Activated CD4-positive, alpha-beta T cell treated with anti-CD3 and anti-CD28 coated beads for 36 hours (primary cell): ENCODE data around the gene GSK3B. TPM values are rescaled to one million over a fixed set of nuclear protein-coding genes. Genes with fewer than 3 reads are reported as not detected.

Experiments used
- ATAC-seq: fragments of 200-7000 bp; cut with Tn5 transposase; one replicate; pipeline ENCODE4 v1.10.0; 2021; ENCODE audit warnings: mild to moderate bottlenecking, moderate library complexity
- CTCF ChIA-PET: fragments of 350-600 bp; sonication (Branson Sonifier 250); formaldehyde crosslinking; loops from one replicate; lab custom pipeline; 2021; ENCODE audit warnings: antibody characterized with exemption; lab: Charles Lee
- POLR2A ChIA-PET: fragments of 350-600 bp; sonication (Branson Sonifier 250); formaldehyde crosslinking; loops from one replicate; lab custom pipeline; 2021; ENCODE audit warnings: antibody characterized with exemption, inconsistent platforms; lab: Charles Lee
- DNase-seq: peaks from one replicate; pipeline ENCODE4 v3.0.0-alpha.2; 2020
- H3K27ac Mint-ChIP-seq: one replicate; pipeline ENCODE4 v1.8.0; 2021; ENCODE audit warnings: mixed read lengths
- H3K27me3 Mint-ChIP-seq: one replicate; pipeline ENCODE4 v1.8.0; 2021; ENCODE audit warnings: mixed read lengths
- H3K36me3 Mint-ChIP-seq: one replicate; pipeline ENCODE4 v1.8.0; 2021; ENCODE audit warnings: low read depth, mixed read lengths
- H3K4me1 Mint-ChIP-seq: one replicate; pipeline ENCODE4 v1.8.0; 2021; ENCODE audit warnings: mixed read lengths
- H3K4me3 Mint-ChIP-seq: one replicate; pipeline ENCODE4 v1.8.0; 2021; ENCODE audit warnings: mild to moderate bottlenecking, moderate library complexity, mixed read lengths
- H3K9me3 Mint-ChIP-seq: one replicate; pipeline ENCODE4 v1.8.0; 2021; ENCODE audit warnings: low read depth, mixed read lengths
- intact Hi-C, 2 experiments: fragments of 100-400 bp; cut with DNase I in 1 of 2; cut with micrococcal nuclease in 1 of 2; formaldehyde crosslinking; loops; one replicate each; pipeline versions ENCODE4 v1.14.2 to v1.15.1; 2022 to 2024; cut with DNase I, micrococcal nuclease
- total RNA-seq, 2 experiments: library from RNA; stranded (reverse); gene quantifications; one replicate each; pipeline ENCODE4 v1.2.3, GENCODE V29; 2021

GSK3B gene
- total RNA-seq, 2 experiments from 2014 or later: 29.1 to 31.5 TPM

GRCh38 chr3:120033596-120033995 is 60.7 kb downstream of the GSK3B start:
- Mint-ChIP-seq H3K27me3 (no peaks in the 10 kb centered on the region), H3K4me1 (peaks cover 45% of the 10 kb centered on the region), H3K27ac (no peak overlapping the region), H3K36me3 (peaks cover 21% of the 10 kb centered on the region), H3K4me3 (no peak overlapping the region), H3K9me3 (peaks cover 10% of the 10 kb centered on the region)
- no peak for ATAC-seq
- DNase-seq: no peak
- ChIA-PET CTCF (no interaction called here), POLR2A (no interaction called here)
- intact Hi-C loops: no loop called here

- H3K27me3 Mint-ChIP-seq: no peaks in the 10 kb centered on the region
- H3K27ac Mint-ChIP-seq: no peak overlapping the region
- DNase-seq (no peak), ATAC-seq (no peak)
- peaks cover 17% of the 10 kb centered on the region for H3K36me3 Mint-ChIP-seq
- ChIA-PET CTCF (interaction anchor here (0.6 to 1.1 kb wide), 2 partner anchors 36 to 223 kb away, joined by 3 read pairs; no protein-coding TSS in a partner anchor), POLR2A (interaction anchor here (0.6 kb wide), 1 partner anchor 13 kb away, joined by 3 read pairs; no protein-coding TSS in a partner anchor)
- H3K4me3 Mint-ChIP-seq: no peak overlapping the region
- intact Hi-C loops: no loop called here
- H3K4me1 Mint-ChIP-seq: peaks cover 49% of the 10 kb centered on the region
- peaks cover 10% of the 10 kb centered on the region for H3K9me3 Mint-ChIP-seq
Measured at GRCh38 chr3:120031561-120031960, 62.7 kb downstream of the GSK3B start.

GRCh38 chr3:120029749-120030148 is 64.5 kb downstream of the GSK3B start:
- no peak for ATAC-seq
- H3K27ac Mint-ChIP-seq: no peak overlapping the region

GRCh38 chr3:120028271-120029047 is 65.8 kb downstream of the GSK3B start:
- peaks cover 59% of the 10 kb centered on the region for H3K4me1 Mint-ChIP-seq
- ChIA-PET POLR2A (no interaction called here), CTCF (no interaction called here)
- peaks cover 2% of the 10 kb centered on the region for H3K9me3 Mint-ChIP-seq
- no peaks in the 10 kb centered on the region for H3K27me3 Mint-ChIP-seq
- DNase-seq (no peak), ATAC-seq (no peak)
- H3K4me3 Mint-ChIP-seq: no peak overlapping the region
- H3K36me3 Mint-ChIP-seq: peaks cover 11% of the 10 kb centered on the region
- no peak overlapping the region for H3K27ac Mint-ChIP-seq
- intact Hi-C loops: no loop called here

More at GRCh38 chr3:120029749-120030148, 64.5 kb downstream of the GSK3B start:
- Mint-ChIP-seq H3K4me1 (peaks cover 62% of the 10 kb centered on the region), H3K36me3 (peaks cover 18% of the 10 kb centered on the region), H3K27me3 (no peaks in the 10 kb centered on the region), H3K9me3 (peaks cover 8% of the 10 kb centered on the region), H3K4me3 (no peak overlapping the region)
- DNase-seq: no peak
- ChIA-PET CTCF (no interaction called here), POLR2A (interaction anchor here (0.6 kb wide), 1 partner anchor 36 kb away, joined by 5 read pairs; no protein-coding TSS in a partner anchor)
- intact Hi-C loops: no loop called here

- intact Hi-C loops: no loop called here
- H3K27me3 Mint-ChIP-seq: no peaks in the 10 kb centered on the region
- no peaks in the 10 kb centered on the region for H3K9me3 Mint-ChIP-seq
- ChIA-PET POLR2A (no interaction called here), CTCF (no interaction called here)
- peaks cover 68% of the 10 kb centered on the region for H3K4me1 Mint-ChIP-seq
- peaks cover 6% of the 10 kb centered on the region for H3K36me3 Mint-ChIP-seq
- H3K4me3 Mint-ChIP-seq: no peak overlapping the region
- DNase-seq (no peak), ATAC-seq (no peak)
- no peak overlapping the region for H3K27ac Mint-ChIP-seq
Measured at GRCh38 chr3:120027226-120027625, 67.0 kb downstream of the GSK3B start.

GRCh38 chr3:120025520-120025919 is 68.7 kb downstream of the GSK3B start:
- intact Hi-C loops: no loop called here
- ChIA-PET CTCF (interaction anchor here (0.9 kb wide), 1 partner anchor 99 kb away, joined by 3 read pairs; no protein-coding TSS in a partner anchor), POLR2A (no interaction called here)
- peaks cover 71% of the 10 kb centered on the region for H3K4me1 Mint-ChIP-seq
- H3K27me3 Mint-ChIP-seq: no peaks in the 10 kb centered on the region
- ATAC-seq: peak; percentile 94
- H3K27ac Mint-ChIP-seq: no peak overlapping the region
- H3K4me3 Mint-ChIP-seq: no peak overlapping the region
- no peaks in the 10 kb centered on the region for H3K9me3 Mint-ChIP-seq
- DNase-seq: peak; percentile 26
- H3K36me3 Mint-ChIP-seq: peaks cover 8% of the 10 kb centered on the region

- Mint-ChIP-seq H3K27me3 (no peaks in the 10 kb centered on the region), H3K4me3 (no peak overlapping the region), H3K36me3 (peaks cover 8% of the 10 kb centered on the region), H3K4me1 (peaks cover 66% of the 10 kb centered on the region), H3K27ac (no peak overlapping the region), H3K9me3 (no peaks in the 10 kb centered on the region)
- no peak for DNase-seq
- CTCF ChIA-PET: no interaction called here
- POLR2A ChIA-PET: no interaction called here
- intact Hi-C loops: no loop called here
- ATAC-seq: no peak
Measured at GRCh38 chr3:120024103-120024502, 70.1 kb downstream of the GSK3B start.

GRCh38 chr3:120022729-120023128 is 71.5 kb downstream of the GSK3B start:
- intact Hi-C loops: no loop called here
- CTCF ChIA-PET: no interaction called here
- POLR2A ChIA-PET: interaction anchor here (0.7 kb wide), 1 partner anchor 124 kb away, joined by 4 read pairs; no protein-coding TSS in a partner anchor
- ATAC-seq (no peak), DNase-seq (no peak)
- H3K27ac Mint-ChIP-seq: no peak overlapping the region
- no peaks in the 10 kb centered on the region for H3K9me3 Mint-ChIP-seq
- H3K4me1 Mint-ChIP-seq: peaks cover 70% of the 10 kb centered on the region
- H3K4me3 Mint-ChIP-seq: no peak overlapping the region
- H3K36me3 Mint-ChIP-seq: peaks cover 8% of the 10 kb centered on the region
- no peaks in the 10 kb centered on the region for H3K27me3 Mint-ChIP-seq

GRCh38 chr3:120021523-120021922 is 72.7 kb downstream of the GSK3B start:
- no peak for ATAC-seq

GRCh38 chr3:120018299-120018698 is 75.9 kb downstream of the GSK3B start:
- H3K4me1 Mint-ChIP-seq: peaks cover 66% of the 10 kb centered on the region
- DNase-seq (no peak), ATAC-seq (peak; percentile 74)
- peak overlapping the region; percentile 29 for H3K27ac Mint-ChIP-seq
- CTCF ChIA-PET: no interaction called here
- H3K9me3 Mint-ChIP-seq: no peaks in the 10 kb centered on the region
- POLR2A ChIA-PET: interaction anchor here (0.6 kb wide), 1 partner anchor 13 kb away, joined by 3 read pairs; no protein-coding TSS in a partner anchor
- intact Hi-C loops: no loop called here
- no peak overlapping the region for H3K4me3 Mint-ChIP-seq
- peaks cover 3% of the 10 kb centered on the region for H3K36me3 Mint-ChIP-seq
- no peaks in the 10 kb centered on the region for H3K27me3 Mint-ChIP-seq

More at GRCh38 chr3:120021523-120021922, 72.7 kb downstream of the GSK3B start:
- Mint-ChIP-seq H3K27ac (no peak overlapping the region), H3K36me3 (peaks cover 8% of the 10 kb centered on the region), H3K4me3 (no peak overlapping the region), H3K27me3 (no peaks in the 10 kb centered on the region), H3K9me3 (no peaks in the 10 kb centered on the region), H3K4me1 (peaks cover 74% of the 10 kb centered on the region)
- DNase-seq: no peak
- ChIA-PET POLR2A (no interaction called here), CTCF (interaction anchor here (0.7 kb wide), 1 partner anchor 29 kb away, joined by 3 read pairs; no protein-coding TSS in a partner anchor)
- intact Hi-C loops: no loop called here

- intact Hi-C loops: no loop called here
- H3K27ac Mint-ChIP-seq: peak overlapping the region; percentile 23
- H3K4me3 Mint-ChIP-seq: no peak overlapping the region
- H3K27me3 Mint-ChIP-seq: no peaks in the 10 kb centered on the region
- DNase-seq (no peak), ATAC-seq (no peak)
- H3K36me3 Mint-ChIP-seq: peaks cover 5% of the 10 kb centered on the region
- peaks cover 60% of the 10 kb centered on the region for H3K4me1 Mint-ChIP-seq
- ChIA-PET POLR2A (no interaction called here), CTCF (no interaction called here)
- H3K9me3 Mint-ChIP-seq: no peaks in the 10 kb centered on the region
Measured at GRCh38 chr3:120017692-120018091, 76.6 kb downstream of the GSK3B start.

- H3K4me1 Mint-ChIP-seq: peaks cover 56% of the 10 kb centered on the region
Measured at GRCh38 chr3:120013481-120013880, 80.8 kb downstream of the GSK3B start.

More at GRCh38 chr3:120013481-120013880, 80.8 kb downstream of the GSK3B start:
- ChIA-PET POLR2A (no interaction called here), CTCF (no interaction called here)
- peaks cover 10% of the 10 kb centered on the region for H3K9me3 Mint-ChIP-seq
- no peak overlapping the region for H3K4me3 Mint-ChIP-seq
- DNase-seq: no peak
- no peak for ATAC-seq
- no peak overlapping the region for H3K27ac Mint-ChIP-seq
- peaks cover 8% of the 10 kb centered on the region for H3K36me3 Mint-ChIP-seq
- intact Hi-C loops: no loop called here
- H3K27me3 Mint-ChIP-seq: no peaks in the 10 kb centered on the region
